Tibial nerve (tissue), 3 donors: Measurements from ENCODE around the gene SART3.

ENCODE experiments used
- POLR2A ChIP-seq, 2 donors: fragments of 450-650 bp; IDR thresholded peaks; one replicate each; pipeline ENCODE4 v1.6.1; 2017; ENCODE audit warnings: antibody characterized with exemption in 2 of 2, mild to moderate bottlenecking in 2 of 2, moderate library complexity in 2 of 2
- TF ChIP-seq, protein P1 (sequence below), 5 experiments: fragments of 200-600 bp in 3 of 5; fragments of 450-650 bp in 2 of 5; sonication (generic) in 3 of 5; IDR thresholded peaks; one replicate each; pipeline ENCODE4 v1.5.1; 2016 to 2019; ENCODE audit warnings: antibody characterized with exemption in 5 of 5, mild to moderate bottlenecking in 3 of 5, moderate library complexity in 2 of 5

DNA sequence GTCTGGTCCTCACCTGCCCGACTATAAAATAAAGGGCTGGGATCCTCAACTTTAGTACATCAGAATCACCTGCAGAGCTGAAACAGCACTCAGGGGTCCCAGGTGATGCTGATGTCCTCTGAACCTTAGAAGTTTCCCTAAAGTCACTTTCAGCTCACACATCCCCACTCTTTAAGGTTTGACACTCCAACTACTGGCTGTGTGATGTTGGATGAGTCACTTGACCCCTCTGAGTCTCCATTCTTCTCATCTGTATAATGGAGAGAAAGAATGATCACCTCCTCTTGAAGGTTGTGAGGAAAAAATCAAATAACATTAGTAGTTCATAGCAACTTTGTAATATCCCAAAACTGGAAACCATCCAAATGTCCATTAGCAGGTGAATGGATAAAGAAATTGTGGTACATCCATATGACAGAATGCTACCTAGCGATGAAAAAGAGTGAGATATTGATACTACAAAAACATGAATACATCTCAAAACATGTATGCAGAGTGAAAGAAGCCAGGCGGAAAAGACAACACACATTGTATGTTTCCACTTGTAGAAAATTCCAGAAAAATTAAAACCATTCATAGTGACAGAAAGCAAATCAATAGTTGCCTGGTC lies 23.6 kb upstream of the SART3 start:
- no peak for TF ChIP-seq POLR2A (IDR thresholded peaks at IDR 0.05)
- TF ChIP-seq, protein P1, sequence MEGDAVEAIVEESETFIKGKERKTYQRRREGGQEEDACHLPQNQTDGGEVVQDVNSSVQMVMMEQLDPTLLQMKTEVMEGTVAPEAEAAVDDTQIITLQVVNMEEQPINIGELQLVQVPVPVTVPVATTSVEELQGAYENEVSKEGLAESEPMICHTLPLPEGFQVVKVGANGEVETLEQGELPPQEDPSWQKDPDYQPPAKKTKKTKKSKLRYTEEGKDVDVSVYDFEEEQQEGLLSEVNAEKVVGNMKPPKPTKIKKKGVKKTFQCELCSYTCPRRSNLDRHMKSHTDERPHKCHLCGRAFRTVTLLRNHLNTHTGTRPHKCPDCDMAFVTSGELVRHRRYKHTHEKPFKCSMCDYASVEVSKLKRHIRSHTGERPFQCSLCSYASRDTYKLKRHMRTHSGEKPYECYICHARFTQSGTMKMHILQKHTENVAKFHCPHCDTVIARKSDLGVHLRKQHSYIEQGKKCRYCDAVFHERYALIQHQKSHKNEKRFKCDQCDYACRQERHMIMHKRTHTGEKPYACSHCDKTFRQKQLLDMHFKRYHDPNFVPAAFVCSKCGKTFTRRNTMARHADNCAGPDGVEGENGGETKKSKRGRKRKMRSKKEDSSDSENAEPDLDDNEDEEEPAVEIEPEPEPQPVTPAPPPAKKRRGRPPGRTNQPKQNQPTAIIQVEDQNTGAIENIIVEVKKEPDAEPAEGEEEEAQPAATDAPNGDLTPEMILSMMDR (IDR thresholded peaks at IDR 0.05), result no peak
